SK-N-SH (cell line): ENCODE results near the gene DNAJC19. TPM values are rescaled to one million over a fixed set of nuclear protein-coding genes. Genes with fewer than 3 reads are reported as not detected.

Experiments
- CTCF ChIA-PET: fragments of 300-600, 350-600 bp; formaldehyde crosslinking; extraction: SDS; loops from one replicate; lab custom pipeline; 2021; lab: Yijun Ruan, JAX
- POLR2A ChIA-PET: fragments of 350-600 bp; sonication (Branson Sonifier 250); formaldehyde crosslinking; extraction: SDS; loops from one replicate; lab custom pipeline; 2020; ENCODE audit warnings: antibody characterized with exemption, inconsistent platforms; lab: Yijun Ruan, JAX
- DNase-seq: peaks from one replicate; pipeline ENCODE4 v3.0.0; 2012
- H2AFZ ChIP-seq: fragments of 200-600 bp; sonication (generic); 2 replicates; pipeline ENCODE4 v1.8.1; 2016; ENCODE audit warnings: antibody characterized with exemption, mild to moderate bottlenecking, low read depth
- H3F3A ChIP-seq: fragments of 200-600 bp; sonication (generic); replicated peaks from 2 replicates; pipeline ENCODE3; 2016; ENCODE audit warnings: antibody characterized with exemption, mild to moderate bottlenecking; ENCODE audit not compliant: insufficient read depth
- H3K27ac ChIP-seq, 2 experiments: fragments of 200-500 bp in 1 of 2; fragments of 200-600 bp in 1 of 2; sonication (Bioruptor generic) in 1 of 2; sonication (generic), shearing (Covaris generic) in 1 of 2; 2 replicates each; pipeline versions ENCODE4 v1.5.1 to v1.6.1; 2014 to 2016; ENCODE audit warnings: low read depth in 2 of 2, inconsistent platforms in 1 of 2, low read length in 1 of 2, mild to moderate bottlenecking in 1 of 2, mixed read lengths in 1 of 2
- H3K27me3 ChIP-seq: fragments of 200-600 bp; sonication (generic), shearing (Covaris generic); 2 replicates; pipeline ENCODE4 v1.6.1; 2016; ENCODE audit warnings: mixed run types; ENCODE audit not compliant: insufficient read depth
- H3K36me3 ChIP-seq, 2 experiments: fragments of 200-500 bp in 1 of 2; fragments of 200-600 bp in 1 of 2; sonication (Bioruptor generic) in 1 of 2; sonication (generic) in 1 of 2; replicated peaks in 1 of 2; 2 replicates each; pipeline versions ENCODE3 to v1.5.1; 2014 to 2016; ENCODE audit warnings: low read length in 1 of 2, mild to moderate bottlenecking in 1 of 2; ENCODE audit not compliant: insufficient read depth in 2 of 2, control insufficient read depth in 1 of 2
- H3K4me1 ChIP-seq, 2 experiments: fragments of 200-500 bp in 1 of 2; fragments of 200-600 bp in 1 of 2; sonication (Bioruptor generic) in 1 of 2; sonication (generic), shearing (Covaris generic) in 1 of 2; 2 replicates each; pipeline versions ENCODE4 v1.5.1 to v1.6.1; 2014 to 2016; ENCODE audit warnings: low read depth in 1 of 2, low read length in 1 of 2, mixed run types in 1 of 2; ENCODE audit not compliant: insufficient read depth in 2 of 2, control insufficient read depth in 1 of 2
- H3K4me2 ChIP-seq: fragments of 200-600 bp; sonication (generic), shearing (Covaris generic); 2 replicates; pipeline ENCODE4 v1.6.1; 2017; ENCODE audit warnings: mixed run types
- H3K4me3 ChIP-seq, 2 experiments: fragments of 200-500 bp in 1 of 2; fragments of 200-600 bp in 1 of 2; sonication (Bioruptor generic) in 1 of 2; sonication (generic), shearing (Covaris generic) in 1 of 2; 2 replicates each; pipeline versions ENCODE4 v1.5.1 to v1.8.1; 2014 to 2016; ENCODE audit warnings: low read depth in 2 of 2, inconsistent platforms in 1 of 2, low read length in 1 of 2, mild to moderate bottlenecking in 1 of 2, mixed read lengths in 1 of 2, moderate library complexity in 1 of 2
- H3K79me2 ChIP-seq: fragments of 200-600 bp; sonication (generic); 2 replicates; pipeline ENCODE4 v1.8.1; 2017; ENCODE audit warnings: mild to moderate bottlenecking; ENCODE audit not compliant: insufficient read depth
- H3K9ac ChIP-seq: fragments of 200-600 bp; sonication (generic); 2 replicates; pipeline ENCODE4 v1.6.1; 2017; ENCODE audit warnings: mixed run types
- H3K9me2 ChIP-seq: fragments of 200-600 bp; sonication (generic); 2 replicates; pipeline ENCODE4 v1.6.1; 2017; ENCODE audit warnings: mixed run types
- H3K9me3 ChIP-seq: fragments of 200-600 bp; sonication (generic); 2 replicates; pipeline ENCODE4 v1.6.1; 2017; ENCODE audit warnings: mixed run types, mild to moderate bottlenecking, moderate library complexity
- H4K20me1 ChIP-seq: fragments of 200-600 bp; sonication (generic); 2 replicates; pipeline ENCODE4 v1.6.1; 2017; ENCODE audit warnings: mild to moderate bottlenecking, mixed run types; ENCODE audit not compliant: insufficient read depth
- CHD2 ChIP-seq: fragments of 150-350 bp; IDR thresholded peaks from 2 replicates; pipeline ENCODE4 v1.6.1; 2018; ENCODE audit warnings: low read length; ENCODE audit not compliant: partially characterized antibody
- CTCF ChIP-seq: fragments of 200-600 bp; sonication (generic); IDR thresholded peaks from 2 replicates; pipeline ENCODE4 v1.6.1; 2017; ENCODE audit warnings: antibody characterized with exemption, mild to moderate bottlenecking, moderate library complexity
- ELF1 ChIP-seq: IDR thresholded peaks from 2 replicates; pipeline ENCODE4 v1.4.0; 2012
- EP300 ChIP-seq, 2 experiments: IDR thresholded peaks; 2 replicates each; pipeline versions ENCODE4 v1.4.0 to v1.6.1; 2012; ENCODE audit warnings: borderline replicate concordance in 1 of 2, low read depth in 1 of 2, low read length in 1 of 2
- FOSL2 ChIP-seq: IDR thresholded peaks from 2 replicates; pipeline ENCODE4 v1.4.0; 2012; ENCODE audit warnings: low read depth, mild to moderate bottlenecking, moderate library complexity, borderline replicate concordance
- FOXJ3 ChIP-seq: sonication (generic); formaldehyde crosslinking; IDR thresholded peaks from 2 replicates; pipeline ENCODE4 v1.5.1; 2020; ENCODE audit warnings: mild to moderate bottlenecking, missing genetic modification reagents
- FOXM1 ChIP-seq: IDR thresholded peaks from 2 replicates; pipeline ENCODE4 v1.4.0; 2012; ENCODE audit warnings: low read depth, mild to moderate bottlenecking
- IRF3 ChIP-seq: fragments of 150-350 bp; IDR thresholded peaks from 2 replicates; pipeline ENCODE4 v1.6.1; 2016; ENCODE audit warnings: mild to moderate bottlenecking, low read depth, low read length
- MEF2A ChIP-seq: IDR thresholded peaks from 2 replicates; pipeline ENCODE4 v1.4.0; 2012; ENCODE audit warnings: low read depth, borderline replicate concordance
- RAD21 ChIP-seq: IDR thresholded peaks from 2 replicates; pipeline ENCODE4 v1.6.1; 2012; ENCODE audit warnings: mild to moderate bottlenecking, low read length
- RCOR1 ChIP-seq: fragments of 150-350 bp; IDR thresholded peaks from 2 replicates; pipeline ENCODE4 v1.6.1; 2017; ENCODE audit warnings: antibody characterized with exemption, low read length
- RXRA ChIP-seq: IDR thresholded peaks from 2 replicates; pipeline ENCODE4 v1.4.0; 2012; ENCODE audit warnings: low read depth, mild to moderate bottlenecking, borderline replicate concordance
- TAF1 ChIP-seq: IDR thresholded peaks from 2 replicates; pipeline ENCODE4 v1.6.1; 2012; ENCODE audit warnings: low read depth, mild to moderate bottlenecking, low read length, moderate library complexity, borderline replicate concordance
- TCF12 ChIP-seq: IDR thresholded peaks from 2 replicates; pipeline ENCODE4 v1.4.0; 2012
- TEAD4 ChIP-seq: IDR thresholded peaks from 2 replicates; pipeline ENCODE4 v1.4.0; 2012; ENCODE audit warnings: mild to moderate bottlenecking, borderline replicate concordance; ENCODE audit not compliant: insufficient read depth
- USF1 ChIP-seq: IDR thresholded peaks from 2 replicates; pipeline ENCODE4 v1.4.0; 2012; ENCODE audit warnings: low read depth, borderline replicate concordance
- WGBS: methylation state at CpG from one replicate; pipeline ENCODE4 v1.1.6; 2017; ENCODE audit warnings: low lambda C conversion rate; 5-methylcytosine and 5-hydroxymethylcytosine counted together
- polyA plus RNA-seq, 3 experiments: library from polyadenylated mRNA; depleted of rRNA; stranded (reverse); fragments of >200 nt; gene quantifications; 2 replicates each; pipeline ENCODE4 v1.2.3, GENCODE V29; 2012
- TF ChIP-seq, protein P1 (sequence below): IDR thresholded peaks from 2 replicates; pipeline ENCODE4 v1.6.1; 2012; ENCODE audit warnings: mild to moderate bottlenecking, low read depth, low read length, moderate library complexity

The DNAJC19 gene
- polyA plus RNA-seq, 1 of the 3 experiments (the other 2 are of a cell fraction): 56.7 TPM

GRCh38 chr3:180947761-180948390 lies 41.7 kb downstream of the DNAJC19 start (continued):
- TF ChIP-seq USF1: no peak
- no peak for TF ChIP-seq FOXJ3 (CRISPR knock-in tag)
- TF ChIP-seq RXRA: no peak
- no peak for TF ChIP-seq RCOR1
- no peak for TF ChIP-seq FOXM1
- TF ChIP-seq EP300 (IDR thresholded peaks at IDR 0.05; ENCODE audit: borderline replicate concordance in 1 of 2, low read depth in 1 of 2, low read length in 1 of 2): no peak

DNA sequence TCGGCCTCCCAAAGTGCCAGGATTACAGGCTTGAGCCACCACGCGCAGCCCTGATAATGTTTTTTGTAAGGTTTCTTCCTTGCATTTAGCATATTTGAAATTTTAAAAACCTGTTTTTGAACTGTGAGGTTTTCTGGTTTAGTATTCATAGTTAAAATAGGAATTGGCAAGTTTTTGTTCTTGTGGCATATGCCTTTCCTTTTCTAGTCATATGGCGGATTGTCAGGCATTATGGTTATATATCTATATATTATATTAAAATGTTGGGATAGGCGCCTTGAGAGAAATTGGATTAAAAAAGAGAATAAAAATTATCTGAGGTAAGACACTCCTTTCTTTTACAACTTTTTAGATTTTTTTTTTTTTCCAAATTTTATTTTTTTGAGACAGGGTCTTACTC lies 48.7 kb downstream of the DNAJC19 start:
- H3K4me3 ChIP-seq: no peak overlapping the region
- H3K4me2 ChIP-seq: no peak overlapping the region
- over 99% methylated on average over 5 of the region's 5 CpGs for WGBS
- peaks cover 10% of the 10 kb centered on the region; the same call in 1 of the 2 replicates for H4K20me1 ChIP-seq
- POLR2A ChIA-PET: no interaction called here
- peaks cover 27 to 58% of the 10 kb centered on the region in 2 experiments for H3K36me3 ChIP-seq
- no peaks in the 10 kb centered on the region for H3K9me2 ChIP-seq
- no peaks in the 10 kb centered on the region for H3K9me3 ChIP-seq
- no peak for DNase-seq
- H3K9ac ChIP-seq: no peak overlapping the region
- no peak overlapping the region for H3K27ac ChIP-seq
- no peaks in the 10 kb centered on the region for H3K27me3 ChIP-seq
- no peak for TF ChIP-seq CTCF
- CTCF ChIA-PET: no interaction called here
- H3K79me2 ChIP-seq: peaks cover 99% of the 10 kb centered on the region
- H3F3A ChIP-seq: no peaks in the 10 kb centered on the region
- H3K4me1 ChIP-seq: no peaks in the 10 kb centered on the region
- H2AFZ ChIP-seq: no peak overlapping the region

DNA sequence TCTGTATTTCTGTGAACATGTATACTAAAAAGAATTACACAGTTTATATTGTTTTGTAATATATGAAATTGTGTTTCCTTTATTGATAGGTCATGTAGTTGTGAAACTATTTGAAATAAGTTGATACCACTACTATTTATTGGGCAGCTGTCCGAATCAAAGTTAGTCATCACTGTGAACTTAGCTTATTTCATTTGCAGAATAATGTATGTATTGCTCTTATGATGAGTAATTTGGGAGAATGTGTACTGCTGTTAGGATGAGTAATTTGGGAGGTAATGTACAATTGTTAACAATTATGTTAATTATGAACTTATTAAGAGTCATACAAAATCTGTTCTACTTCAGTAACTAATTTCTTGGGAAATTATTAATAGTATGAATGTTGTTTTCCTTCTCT lies 54.9 kb downstream of the DNAJC19 start:
- DNase-seq: no peak
- Histone ChIP-seq H3K79me2 (peaks cover 100% of the 10 kb centered on the region), H3K9ac (no peak overlapping the region), H3K9me2 (no peaks in the 10 kb centered on the region), H3K4me3 (no peak overlapping the region), H3K27me3 (no peaks in the 10 kb centered on the region), H3K4me1 (no peaks in the 10 kb centered on the region; a peak in 2 of 4 replicates), H4K20me1 (peaks cover 56% of the 10 kb centered on the region), H2AFZ (no peak overlapping the region), H3K4me2 (no peak overlapping the region), H3K27ac (no peak overlapping the region), H3K9me3 (no peaks in the 10 kb centered on the region), H3F3A (no peaks in the 10 kb centered on the region), H3K36me3 (peaks cover 26 to 42% of the 10 kb centered on the region in 2 experiments)
- CTCF ChIA-PET: interaction anchor here (1.4 kb wide), 2 partner anchors 16 to 23 kb away, joined by 3 to 4 read pairs; no protein-coding TSS in a partner anchor
- WGBS: 66% methylated on average over 1 of the region's 1 CpG
- POLR2A ChIA-PET: no interaction called here
- no peak for TF ChIP-seq EP300 (IDR thresholded peaks at IDR 0.05; ENCODE audit: borderline replicate concordance in 1 of 2, low read depth in 1 of 2, low read length in 1 of 2)
- no peak for TF ChIP-seq TCF12
- TF ChIP-seq IRF3: no peak
- no peak for TF ChIP-seq CHD2
- TF ChIP-seq ELF1: no peak
- no peak for TF ChIP-seq TAF1
- TF ChIP-seq FOSL2: no peak
- no peak for TF ChIP-seq TEAD4
- TF ChIP-seq, protein P1, sequence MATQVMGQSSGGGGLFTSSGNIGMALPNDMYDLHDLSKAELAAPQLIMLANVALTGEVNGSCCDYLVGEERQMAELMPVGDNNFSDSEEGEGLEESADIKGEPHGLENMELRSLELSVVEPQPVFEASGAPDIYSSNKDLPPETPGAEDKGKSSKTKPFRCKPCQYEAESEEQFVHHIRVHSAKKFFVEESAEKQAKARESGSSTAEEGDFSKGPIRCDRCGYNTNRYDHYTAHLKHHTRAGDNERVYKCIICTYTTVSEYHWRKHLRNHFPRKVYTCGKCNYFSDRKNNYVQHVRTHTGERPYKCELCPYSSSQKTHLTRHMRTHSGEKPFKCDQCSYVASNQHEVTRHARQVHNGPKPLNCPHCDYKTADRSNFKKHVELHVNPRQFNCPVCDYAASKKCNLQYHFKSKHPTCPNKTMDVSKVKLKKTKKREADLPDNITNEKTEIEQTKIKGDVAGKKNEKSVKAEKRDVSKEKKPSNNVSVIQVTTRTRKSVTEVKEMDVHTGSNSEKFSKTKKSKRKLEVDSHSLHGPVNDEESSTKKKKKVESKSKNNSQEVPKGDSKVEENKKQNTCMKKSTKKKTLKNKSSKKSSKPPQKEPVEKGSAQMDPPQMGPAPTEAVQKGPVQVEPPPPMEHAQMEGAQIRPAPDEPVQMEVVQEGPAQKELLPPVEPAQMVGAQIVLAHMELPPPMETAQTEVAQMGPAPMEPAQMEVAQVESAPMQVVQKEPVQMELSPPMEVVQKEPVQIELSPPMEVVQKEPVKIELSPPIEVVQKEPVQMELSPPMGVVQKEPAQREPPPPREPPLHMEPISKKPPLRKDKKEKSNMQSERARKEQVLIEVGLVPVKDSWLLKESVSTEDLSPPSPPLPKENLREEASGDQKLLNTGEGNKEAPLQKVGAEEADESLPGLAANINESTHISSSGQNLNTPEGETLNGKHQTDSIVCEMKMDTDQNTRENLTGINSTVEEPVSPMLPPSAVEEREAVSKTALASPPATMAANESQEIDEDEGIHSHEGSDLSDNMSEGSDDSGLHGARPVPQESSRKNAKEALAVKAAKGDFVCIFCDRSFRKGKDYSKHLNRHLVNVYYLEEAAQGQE: no peak
- no peak for TF ChIP-seq RAD21
- TF ChIP-seq MEF2A: no peak
